HEK293 (cell line): ENCODE data around the gene REEP6.

Experiments used
- GLI2 ChIP-seq: fragments of 450-650 bp; formaldehyde crosslinking; IDR thresholded peaks from 2 replicates; pipeline ENCODE4; 2017; ENCODE audit warnings: missing biosample characterization, missing genetic modification characterization, low read depth, borderline replicate concordance
- HOXA7 ChIP-seq: sonication (generic); formaldehyde crosslinking; IDR thresholded peaks from 2 replicates; pipeline ENCODE4 v1.8.1; 2022; ENCODE audit warnings: missing genetic modification reagents, borderline replicate concordance
- YY1 ChIP-seq: fragments of 450-650 bp; formaldehyde crosslinking; IDR thresholded peaks from 2 replicates; pipeline ENCODE4 v1.5.1; 2018; ENCODE audit warnings: missing biosample characterization, missing genetic modification characterization
- ZBTB20 ChIP-seq: fragments of 450-650 bp; formaldehyde crosslinking; IDR thresholded peaks from 2 replicates; pipeline ENCODE4 v1.5.1; 2016; ENCODE audit warnings: missing biosample characterization, missing genetic modification characterization
- ZFHX2 ChIP-seq: fragments of 450-650 bp; formaldehyde crosslinking; conservative IDR thresholded peaks from 2 replicates; pipeline ENCODE4 v1.5.1; 2016; ENCODE audit warnings: missing biosample characterization, missing genetic modification characterization
- ZFP37 ChIP-seq: fragments of 450-650 bp; formaldehyde crosslinking; IDR thresholded peaks from 2 replicates; pipeline ENCODE4 v1.5.1; 2016; ENCODE audit warnings: missing biosample characterization, missing genetic modification characterization
- ZNF114 ChIP-seq: fragments of 450-650 bp; formaldehyde crosslinking; IDR thresholded peaks from 2 replicates; pipeline ENCODE4 v1.5.0; 2017; ENCODE audit warnings: missing biosample characterization, missing genetic modification characterization
- ZNF223 ChIP-seq: fragments of 450-650 bp; formaldehyde crosslinking; IDR thresholded peaks from 2 replicates; pipeline ENCODE4 v1.5.1; 2016; ENCODE audit warnings: missing biosample characterization, missing genetic modification characterization
- ZNF292 ChIP-seq: fragments of 450-650 bp; formaldehyde crosslinking; IDR thresholded peaks from 2 replicates; pipeline ENCODE4 v1.5.1; 2016; ENCODE audit warnings: low read depth, missing biosample characterization, missing genetic modification characterization, borderline replicate concordance
- ZNF394 ChIP-seq: fragments of 450-650 bp; formaldehyde crosslinking; IDR thresholded peaks from 2 replicates; pipeline ENCODE4 v1.5.1; 2016; ENCODE audit warnings: missing biosample characterization, missing genetic modification characterization, mild to moderate bottlenecking, moderate library complexity, borderline replicate concordance
- ZNF404 ChIP-seq: fragments of 450-650 bp; formaldehyde crosslinking; IDR thresholded peaks from 2 replicates; pipeline ENCODE4 v1.5.1; 2017; ENCODE audit warnings: missing biosample characterization, missing genetic modification characterization
- ZNF48 ChIP-seq: fragments of 450-650 bp; formaldehyde crosslinking; IDR thresholded peaks from 2 replicates; pipeline ENCODE4 v1.5.1; 2016; ENCODE audit warnings: missing biosample characterization, missing genetic modification characterization
- ZNF501 ChIP-seq: fragments of 450-650 bp; formaldehyde crosslinking; IDR thresholded peaks from 2 replicates; pipeline ENCODE4 v1.5.1; 2016; ENCODE audit warnings: missing biosample characterization, missing genetic modification characterization
- ZNF571 ChIP-seq: fragments of 450-650 bp; formaldehyde crosslinking; IDR thresholded peaks from 2 replicates; pipeline ENCODE4 v1.5.0; 2017; ENCODE audit warnings: missing biosample characterization, missing genetic modification characterization
- ZNF621 ChIP-seq: fragments of 450-650 bp; formaldehyde crosslinking; IDR thresholded peaks from 2 replicates; pipeline ENCODE4 v1.5.1; 2017; ENCODE audit warnings: missing biosample characterization, missing genetic modification characterization
- ZNF623 ChIP-seq: fragments of 450-650 bp; formaldehyde crosslinking; IDR thresholded peaks from 2 replicates; pipeline ENCODE4 v1.5.1; 2016; ENCODE audit warnings: missing biosample characterization, missing genetic modification characterization
- ZNF626 ChIP-seq: fragments of 450-650 bp; sonication (Bioruptor Pico); formaldehyde crosslinking; IDR thresholded peaks from 2 replicates; pipeline ENCODE4 v1.5.1; 2018; ENCODE audit warnings: missing biosample characterization, missing genetic modification characterization, inconsistent platforms
- ZNF76 ChIP-seq: fragments of 450-650 bp; formaldehyde crosslinking; IDR thresholded peaks from 2 replicates; pipeline ENCODE4; 2016; ENCODE audit warnings: low read depth, missing biosample characterization, missing genetic modification characterization, borderline replicate concordance
- ZNF768 ChIP-seq: fragments of 450-650 bp; formaldehyde crosslinking; IDR thresholded peaks from 2 replicates; pipeline ENCODE4 v1.5.1; 2018; ENCODE audit warnings: missing biosample characterization, mild to moderate bottlenecking, missing genetic modification characterization
- TF ChIP-seq, protein P1 (sequence below): fragments of 450-650 bp; formaldehyde crosslinking; IDR thresholded peaks from 2 replicates; pipeline ENCODE4 v1.5.1; 2016; ENCODE audit warnings: missing biosample characterization, missing genetic modification characterization
- TF ChIP-seq, protein P2 (sequence below): fragments of 450-650 bp; formaldehyde crosslinking; IDR thresholded peaks from 2 replicates; pipeline ENCODE4 v1.5.1; 2016; ENCODE audit warnings: missing biosample characterization, missing genetic modification characterization
- TF ChIP-seq, protein P3 (sequence below): fragments of 450-650 bp; formaldehyde crosslinking; IDR thresholded peaks from 2 replicates; pipeline ENCODE4 v1.5.1; 2016; ENCODE audit warnings: missing biosample characterization, missing genetic modification characterization
- TF ChIP-seq, protein P4 (sequence below): fragments of 450-650 bp; formaldehyde crosslinking; IDR thresholded peaks from 2 replicates; pipeline ENCODE4 v1.5.1; 2016; ENCODE audit warnings: missing biosample characterization, missing genetic modification characterization
- TF ChIP-seq, protein P5 (sequence below): fragments of 450-650 bp; formaldehyde crosslinking; IDR thresholded peaks from 2 replicates; pipeline ENCODE4 v1.5.1; 2016; ENCODE audit warnings: missing biosample characterization, missing genetic modification characterization, borderline replicate concordance
- TF ChIP-seq, protein P6 (sequence below): fragments of 450-650 bp; formaldehyde crosslinking; IDR thresholded peaks from 2 replicates; pipeline ENCODE4 v1.5.1; 2017; ENCODE audit warnings: missing biosample characterization, missing genetic modification characterization

Gene REEP6

DNA sequence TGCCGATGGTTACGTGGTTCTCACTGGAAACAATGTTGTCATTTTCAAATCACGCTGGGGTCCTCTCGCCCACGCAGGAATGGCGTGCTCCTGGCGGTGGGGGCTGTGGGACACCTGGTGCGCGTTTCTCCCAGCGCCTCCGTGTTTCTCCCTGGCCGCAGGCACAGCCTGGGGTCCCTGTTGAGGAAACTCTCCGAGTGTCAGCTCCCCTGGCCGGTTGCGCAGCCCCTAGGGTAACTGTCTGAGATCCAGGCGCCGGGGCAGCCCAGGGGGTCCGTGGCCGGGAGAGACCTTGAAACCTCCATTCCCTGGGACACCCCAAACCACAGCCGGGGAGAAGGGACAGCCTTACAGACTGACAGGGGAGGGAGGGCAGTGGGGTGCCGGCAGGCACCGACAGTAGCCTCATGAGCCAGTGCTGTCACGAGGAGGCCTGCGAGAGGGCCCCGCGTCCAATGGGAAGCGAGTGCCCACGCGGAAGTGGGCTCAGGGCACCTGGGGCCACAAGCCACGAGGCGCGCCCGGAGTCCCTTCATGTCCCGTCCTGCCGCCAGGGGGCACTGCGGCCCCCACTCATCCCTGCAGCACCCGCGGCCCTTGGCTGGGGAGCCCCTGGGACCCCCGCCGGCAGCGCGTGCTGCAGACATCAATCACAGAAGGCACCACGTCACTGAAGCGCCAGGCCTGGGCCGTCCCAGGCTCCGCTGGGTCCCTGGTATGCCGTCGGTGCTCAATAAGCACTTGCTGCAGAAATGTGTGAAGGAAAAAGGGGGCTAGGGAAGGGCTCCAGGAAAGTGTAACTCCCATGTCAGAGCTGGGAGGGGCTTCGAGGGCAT lies 12.3 kb downstream of the REEP6 start (continued):
- TF ChIP-seq, protein P1, sequence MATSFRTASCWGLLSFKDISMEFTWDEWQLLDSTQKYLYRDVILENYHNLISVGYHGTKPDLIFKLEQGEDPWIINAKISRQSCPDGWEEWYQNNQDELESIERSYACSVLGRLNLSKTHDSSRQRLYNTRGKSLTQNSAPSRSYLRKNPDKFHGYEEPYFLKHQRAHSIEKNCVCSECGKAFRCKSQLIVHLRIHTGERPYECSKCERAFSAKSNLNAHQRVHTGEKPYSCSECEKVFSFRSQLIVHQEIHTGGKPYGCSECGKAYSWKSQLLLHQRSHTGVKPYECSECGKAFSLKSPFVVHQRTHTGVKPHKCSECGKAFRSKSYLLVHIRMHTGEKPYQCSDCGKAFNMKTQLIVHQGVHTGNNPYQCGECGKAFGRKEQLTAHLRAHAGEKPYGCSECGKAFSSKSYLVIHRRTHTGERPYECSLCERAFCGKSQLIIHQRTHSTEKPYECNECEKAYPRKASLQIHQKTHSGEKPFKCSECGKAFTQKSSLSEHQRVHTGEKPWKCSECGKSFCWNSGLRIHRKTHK (tag by site-specific recombination), result no peak
- TF ChIP-seq, protein P2, sequence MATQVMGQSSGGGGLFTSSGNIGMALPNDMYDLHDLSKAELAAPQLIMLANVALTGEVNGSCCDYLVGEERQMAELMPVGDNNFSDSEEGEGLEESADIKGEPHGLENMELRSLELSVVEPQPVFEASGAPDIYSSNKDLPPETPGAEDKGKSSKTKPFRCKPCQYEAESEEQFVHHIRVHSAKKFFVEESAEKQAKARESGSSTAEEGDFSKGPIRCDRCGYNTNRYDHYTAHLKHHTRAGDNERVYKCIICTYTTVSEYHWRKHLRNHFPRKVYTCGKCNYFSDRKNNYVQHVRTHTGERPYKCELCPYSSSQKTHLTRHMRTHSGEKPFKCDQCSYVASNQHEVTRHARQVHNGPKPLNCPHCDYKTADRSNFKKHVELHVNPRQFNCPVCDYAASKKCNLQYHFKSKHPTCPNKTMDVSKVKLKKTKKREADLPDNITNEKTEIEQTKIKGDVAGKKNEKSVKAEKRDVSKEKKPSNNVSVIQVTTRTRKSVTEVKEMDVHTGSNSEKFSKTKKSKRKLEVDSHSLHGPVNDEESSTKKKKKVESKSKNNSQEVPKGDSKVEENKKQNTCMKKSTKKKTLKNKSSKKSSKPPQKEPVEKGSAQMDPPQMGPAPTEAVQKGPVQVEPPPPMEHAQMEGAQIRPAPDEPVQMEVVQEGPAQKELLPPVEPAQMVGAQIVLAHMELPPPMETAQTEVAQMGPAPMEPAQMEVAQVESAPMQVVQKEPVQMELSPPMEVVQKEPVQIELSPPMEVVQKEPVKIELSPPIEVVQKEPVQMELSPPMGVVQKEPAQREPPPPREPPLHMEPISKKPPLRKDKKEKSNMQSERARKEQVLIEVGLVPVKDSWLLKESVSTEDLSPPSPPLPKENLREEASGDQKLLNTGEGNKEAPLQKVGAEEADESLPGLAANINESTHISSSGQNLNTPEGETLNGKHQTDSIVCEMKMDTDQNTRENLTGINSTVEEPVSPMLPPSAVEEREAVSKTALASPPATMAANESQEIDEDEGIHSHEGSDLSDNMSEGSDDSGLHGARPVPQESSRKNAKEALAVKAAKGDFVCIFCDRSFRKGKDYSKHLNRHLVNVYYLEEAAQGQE (tag by site-specific recombination), result no peak
- TF ChIP-seq ZNF76 (tag by site-specific recombination) (peak; percentile 90), ZFP37 (tag by site-specific recombination) (0 out of 2 replicates have a peak, but pooled peaks have one; percentile 45), HOXA7 (no peak), ZNF501 (tag by site-specific recombination) (no peak), ZNF621 (no peak), ZNF571 (no peak), ZNF48 (tag by site-specific recombination) (no peak), ZBTB20 (tag by site-specific recombination) (peak; percentile 60), ZNF626 (tag by site-specific recombination) (no peak), ZNF768 (tag by site-specific recombination) (no peak), ZNF292 (no peak), ZNF404 (tag by site-specific recombination) (no peak), ZFHX2 (tag by site-specific recombination) (peak; percentile 76), ZNF114 (tag by site-specific recombination) (no peak), ZNF394 (tag by site-specific recombination) (peak; percentile 56; the same call in 1 of the 2 replicates), GLI2 (tag by site-specific recombination) (no peak), ZNF623 (tag by site-specific recombination) (no peak), YY1 (tag by site-specific recombination) (peak; percentile 40; the same call in 1 of the 2 replicates), ZNF223 (peak; percentile 91)
- TF ChIP-seq, protein P3, sequence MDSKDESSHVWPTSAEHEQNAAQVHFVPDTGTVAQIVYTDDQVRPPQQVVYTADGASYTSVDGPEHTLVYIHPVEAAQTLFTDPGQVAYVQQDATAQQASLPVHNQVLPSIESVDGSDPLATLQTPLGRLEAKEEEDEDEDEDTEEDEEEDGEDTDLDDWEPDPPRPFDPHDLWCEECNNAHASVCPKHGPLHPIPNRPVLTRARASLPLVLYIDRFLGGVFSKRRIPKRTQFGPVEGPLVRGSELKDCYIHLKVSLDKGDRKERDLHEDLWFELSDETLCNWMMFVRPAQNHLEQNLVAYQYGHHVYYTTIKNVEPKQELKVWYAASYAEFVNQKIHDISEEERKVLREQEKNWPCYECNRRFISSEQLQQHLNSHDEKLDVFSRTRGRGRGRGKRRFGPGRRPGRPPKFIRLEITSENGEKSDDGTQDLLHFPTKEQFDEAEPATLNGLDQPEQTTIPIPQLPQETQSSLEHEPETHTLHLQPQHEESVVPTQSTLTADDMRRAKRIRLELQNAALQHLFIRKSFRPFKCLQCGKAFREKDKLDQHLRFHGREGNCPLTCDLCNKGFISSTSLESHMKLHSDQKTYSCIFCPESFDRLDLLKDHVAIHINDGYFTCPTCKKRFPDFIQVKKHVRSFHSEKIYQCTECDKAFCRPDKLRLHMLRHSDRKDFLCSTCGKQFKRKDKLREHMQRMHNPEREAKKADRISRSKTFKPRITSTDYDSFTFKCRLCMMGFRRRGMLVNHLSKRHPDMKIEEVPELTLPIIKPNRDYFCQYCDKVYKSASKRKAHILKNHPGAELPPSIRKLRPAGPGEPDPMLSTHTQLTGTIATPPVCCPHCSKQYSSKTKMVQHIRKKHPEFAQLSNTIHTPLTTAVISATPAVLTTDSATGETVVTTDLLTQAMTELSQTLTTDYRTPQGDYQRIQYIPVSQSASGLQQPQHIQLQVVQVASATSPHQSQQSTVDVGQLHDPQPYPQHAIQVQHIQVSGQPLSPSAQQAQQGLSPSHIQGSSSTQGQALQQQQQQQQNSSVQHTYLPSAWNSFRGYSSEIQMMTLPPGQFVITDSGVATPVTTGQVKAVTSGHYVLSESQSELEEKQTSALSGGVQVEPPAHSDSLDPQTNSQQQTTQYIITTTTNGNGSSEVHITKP (tag by site-specific recombination), result no peak
- TF ChIP-seq, protein P4, sequence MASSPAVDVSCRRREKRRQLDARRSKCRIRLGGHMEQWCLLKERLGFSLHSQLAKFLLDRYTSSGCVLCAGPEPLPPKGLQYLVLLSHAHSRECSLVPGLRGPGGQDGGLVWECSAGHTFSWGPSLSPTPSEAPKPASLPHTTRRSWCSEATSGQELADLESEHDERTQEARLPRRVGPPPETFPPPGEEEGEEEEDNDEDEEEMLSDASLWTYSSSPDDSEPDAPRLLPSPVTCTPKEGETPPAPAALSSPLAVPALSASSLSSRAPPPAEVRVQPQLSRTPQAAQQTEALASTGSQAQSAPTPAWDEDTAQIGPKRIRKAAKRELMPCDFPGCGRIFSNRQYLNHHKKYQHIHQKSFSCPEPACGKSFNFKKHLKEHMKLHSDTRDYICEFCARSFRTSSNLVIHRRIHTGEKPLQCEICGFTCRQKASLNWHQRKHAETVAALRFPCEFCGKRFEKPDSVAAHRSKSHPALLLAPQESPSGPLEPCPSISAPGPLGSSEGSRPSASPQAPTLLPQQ (tag by site-specific recombination), result peak; percentile 90; the same call in 1 of the 2 replicates
- TF ChIP-seq, protein P5, sequence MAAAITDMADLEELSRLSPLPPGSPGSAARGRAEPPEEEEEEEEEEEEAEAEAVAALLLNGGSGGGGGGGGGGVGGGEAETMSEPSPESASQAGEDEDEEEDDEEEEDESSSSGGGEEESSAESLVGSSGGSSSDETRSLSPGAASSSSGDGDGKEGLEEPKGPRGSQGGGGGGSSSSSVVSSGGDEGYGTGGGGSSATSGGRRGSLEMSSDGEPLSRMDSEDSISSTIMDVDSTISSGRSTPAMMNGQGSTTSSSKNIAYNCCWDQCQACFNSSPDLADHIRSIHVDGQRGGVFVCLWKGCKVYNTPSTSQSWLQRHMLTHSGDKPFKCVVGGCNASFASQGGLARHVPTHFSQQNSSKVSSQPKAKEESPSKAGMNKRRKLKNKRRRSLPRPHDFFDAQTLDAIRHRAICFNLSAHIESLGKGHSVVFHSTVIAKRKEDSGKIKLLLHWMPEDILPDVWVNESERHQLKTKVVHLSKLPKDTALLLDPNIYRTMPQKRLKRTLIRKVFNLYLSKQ (tag by site-specific recombination), result no peak
- TF ChIP-seq, protein P6, sequence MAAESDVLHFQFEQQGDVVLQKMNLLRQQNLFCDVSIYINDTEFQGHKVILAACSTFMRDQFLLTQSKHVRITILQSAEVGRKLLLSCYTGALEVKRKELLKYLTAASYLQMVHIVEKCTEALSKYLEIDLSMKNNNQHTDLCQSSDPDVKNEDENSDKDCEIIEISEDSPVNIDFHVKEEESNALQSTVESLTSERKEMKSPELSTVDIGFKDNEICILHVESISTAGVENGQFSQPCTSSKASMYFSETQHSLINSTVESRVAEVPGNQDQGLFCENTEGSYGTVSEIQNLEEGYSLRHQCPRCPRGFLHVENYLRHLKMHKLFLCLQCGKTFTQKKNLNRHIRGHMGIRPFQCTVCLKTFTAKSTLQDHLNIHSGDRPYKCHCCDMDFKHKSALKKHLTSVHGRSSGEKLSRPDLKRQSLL (tag by site-specific recombination), result 0 out of 2 replicates have a peak, but pooled peaks have one; percentile 21
